CD4-positive, alpha-beta T cell treated with Interferon alpha-2 for 1 hour (primary cell): Measurements from ENCODE around the gene C16orf46.
"Not testable (repeated sequence)": the region's sequence is repeated elsewhere in the genome, so short reads cannot be mapped to it uniquely, and the experiment has no call there.

Source experiments
- DNase-seq, 2 donors: peaks; one replicate each; pipeline ENCODE4 v3.0.0-alpha.2; 2020 to 2022

C16orf46 gene

GRCh38 chr16:81077076-81077940 is at the start of gene C16orf46:
C16orf46 (minus strand) TSS chr16:81077238; CDS start chr16:81063955, 13,283 bp downstream.
- DNase-seq: peak; percentile 96

- DNase-seq: no peak
Observed at GRCh38 chr16:81123092-81123852, 46.2 kb upstream of the C16orf46 start.

GRCh38 chr16:81121474-81121990 is 44.5 kb upstream of the C16orf46 start:
- DNase-seq: no peak

GRCh38 chr16:81117436-81117835 is 40.4 kb upstream of the C16orf46 start:
- DNase-seq: no peak

GRCh38 chr16:81116285-81116684 is 39.2 kb upstream of the C16orf46 start:
- no peak for DNase-seq

- no peak for DNase-seq
Observed at GRCh38 chr16:81112453-81112852, 35.4 kb upstream of the C16orf46 start.

- not testable (repeated sequence) for DNase-seq
Observed at GRCh38 chr16:81109274-81109673, 32.2 kb upstream of the C16orf46 start.

GRCh38 chr16:81107511-81107910 is 30.5 kb upstream of the C16orf46 start:
- no peak for DNase-seq

- DNase-seq: no peak
Observed at GRCh38 chr16:81106826-81107503, 29.9 kb upstream of the C16orf46 start.

GRCh38 chr16:81105946-81106345 is 28.9 kb upstream of the C16orf46 start:
- DNase-seq: no peak

GRCh38 chr16:81101702-81102101 is 24.7 kb upstream of the C16orf46 start:
- no peak for DNase-seq

- no peak for DNase-seq
Observed at GRCh38 chr16:81099958-81100357, 22.9 kb upstream of the C16orf46 start.

- no peak for DNase-seq
Observed at GRCh38 chr16:81097230-81097629, 20.2 kb upstream of the C16orf46 start.

- DNase-seq: no peak
Observed at GRCh38 chr16:81096715-81097208, 19.7 kb upstream of the C16orf46 start.

GRCh38 chr16:81095953-81096714 is 19.1 kb upstream of the C16orf46 start, which contains the start of gene GCSH:
GCSH (minus strand) TSS chr16:81096395; CDS start chr16:81096278, 117 bp downstream.
- DNase-seq: peak; percentile 99

- no peak for DNase-seq
Observed at GRCh38 chr16:81095653-81095952, 18.6 kb upstream of the C16orf46 start.

- DNase-seq: no peak
Observed at GRCh38 chr16:81094771-81095251, 17.8 kb upstream of the C16orf46 start.

GRCh38 chr16:81088836-81089235 is 11.8 kb upstream of the C16orf46 start:
- DNase-seq: no peak

- no peak for DNase-seq
Observed at GRCh38 chr16:81081014-81081413, 4.0 kb upstream of the C16orf46 start.

- no peak for DNase-seq
Observed at GRCh38 chr16:81080233-81080632, 3.2 kb upstream of the C16orf46 start.

- DNase-seq: peak; percentile 91 to 95
Observed at GRCh38 chr16:81076566-81077075, 417 bp downstream of the C16orf46 start.
